ENCODE results near the gene ZBTB16.

- TF ChIP-seq CTCF (IDR thresholded peaks at IDR 0.05) = no peak
- no peak for TF ChIP-seq POLR2A (IDR thresholded peaks at IDR 0.05)
Measured at GRCh38 chr11:114221037-114221436, 161.5 kb downstream of the ZBTB16 start.

Data from esophagus squamous epithelium (tissue), 4 donors.